Measurements from ENCODE around the gene NRN1L.
"Not testable (repeated sequence)": the region's sequence is repeated elsewhere in the genome, so short reads cannot be mapped to it uniquely, and the experiment has no call there.

NRN1L gene

GRCh38 chr16:67883146-67883871 lies 1.4 kb upstream of the NRN1L start:
- no peak for DNase-seq (ENCODE audit: low read depth)

- peak; percentile 58 for DNase-seq (ENCODE audit: low read depth)
These were observed 818 bp upstream of the NRN1L start for GRCh38 chr16:67883872-67884261.

GRCh38 chr16:67885545-67885944 lies 860 bp downstream of the NRN1L start:
- DNase-seq (ENCODE audit: low read depth): no peak

- DNase-seq (ENCODE audit: low read depth): no peak
These were observed 1.3 kb downstream of the NRN1L start for GRCh38 chr16:67885976-67886375.

GRCh38 chr16:67886387-67886786 lies 1.7 kb downstream of the NRN1L start:
- DNase-seq (ENCODE audit: low read depth): no peak

- DNase-seq (ENCODE audit: low read depth): no peak
These were observed 3.6 kb downstream of the NRN1L start for GRCh38 chr16:67888331-67888730.

- no peak for DNase-seq (ENCODE audit: low read depth)
These were observed 7.7 kb downstream of the NRN1L start for GRCh38 chr16:67892375-67892774.

GRCh38 chr16:67892899-67893742 lies 8.4 kb downstream of the NRN1L start, which contains the start of gene PSKH1:
Gene PSKH1 (plus strand): TSS chr16:67893254. CDS start chr16:67908750, 15,496 bp downstream.
- peak; percentile 93 for DNase-seq (ENCODE audit: low read depth)

GRCh38 chr16:67893743-67894399 lies 9.2 kb downstream of the NRN1L start:
- no peak for DNase-seq (ENCODE audit: low read depth)

GRCh38 chr16:67897231-67897630 lies 12.5 kb downstream of the NRN1L start:
- DNase-seq (ENCODE audit: low read depth): no peak

- DNase-seq (ENCODE audit: low read depth): no peak
These were observed 17.0 kb downstream of the NRN1L start for GRCh38 chr16:67901734-67902133.

- no peak for DNase-seq (ENCODE audit: low read depth)
These were observed 18.1 kb downstream of the NRN1L start for GRCh38 chr16:67902831-67903230.

- DNase-seq (ENCODE audit: low read depth): no peak
These were observed 22.9 kb downstream of the NRN1L start for GRCh38 chr16:67907397-67908180.

GRCh38 chr16:67909056-67909742 lies 24.5 kb downstream of the NRN1L start:
- no peak for DNase-seq (ENCODE audit: low read depth)

GRCh38 chr16:67910158-67910557 lies 25.5 kb downstream of the NRN1L start:
- no peak for DNase-seq (ENCODE audit: low read depth)

- no peak for DNase-seq (ENCODE audit: low read depth)
These were observed 30.2 kb downstream of the NRN1L start for GRCh38 chr16:67914758-67915495.

GRCh38 chr16:67915496-67915769 lies 30.7 kb downstream of the NRN1L start:
- not testable (repeated sequence) for DNase-seq (ENCODE audit: low read depth)

- DNase-seq (ENCODE audit: low read depth): no peak
These were observed 31.4 kb downstream of the NRN1L start for GRCh38 chr16:67915831-67916723.

- DNase-seq (ENCODE audit: low read depth): no peak
These were observed 32.6 kb downstream of the NRN1L start for GRCh38 chr16:67917140-67917851.
